GM12891 (cell line): ENCODE data around the gene DHX58.

Source experiments
- PAX5 ChIP-seq: IDR thresholded peaks from 2 replicates; pipeline ENCODE4 v1.6.1; 2011; ENCODE audit warnings: low read length, moderate library complexity, mild to moderate bottlenecking; ENCODE audit not compliant: insufficient read depth, severe bottlenecking
- POLR2A ChIP-seq: IDR thresholded peaks from 2 replicates; pipeline ENCODE4 v1.6.1; 2011; ENCODE audit warnings: low read depth, low read length, control low read depth
- POLR2AphosphoS5 ChIP-seq: IDR thresholded peaks from 2 replicates; pipeline ENCODE4 v1.6.1; 2011; ENCODE audit warnings: low read depth, low read length, control low read depth
- SPI1 ChIP-seq: IDR thresholded peaks from 2 replicates; pipeline ENCODE4 v1.6.1; 2011; ENCODE audit warnings: low read depth, low read length, control low read depth
- TAF1 ChIP-seq: IDR thresholded peaks from 2 replicates; pipeline ENCODE4 v1.6.1; 2011; ENCODE audit warnings: low read depth, low read length, control low read depth

DNA sequence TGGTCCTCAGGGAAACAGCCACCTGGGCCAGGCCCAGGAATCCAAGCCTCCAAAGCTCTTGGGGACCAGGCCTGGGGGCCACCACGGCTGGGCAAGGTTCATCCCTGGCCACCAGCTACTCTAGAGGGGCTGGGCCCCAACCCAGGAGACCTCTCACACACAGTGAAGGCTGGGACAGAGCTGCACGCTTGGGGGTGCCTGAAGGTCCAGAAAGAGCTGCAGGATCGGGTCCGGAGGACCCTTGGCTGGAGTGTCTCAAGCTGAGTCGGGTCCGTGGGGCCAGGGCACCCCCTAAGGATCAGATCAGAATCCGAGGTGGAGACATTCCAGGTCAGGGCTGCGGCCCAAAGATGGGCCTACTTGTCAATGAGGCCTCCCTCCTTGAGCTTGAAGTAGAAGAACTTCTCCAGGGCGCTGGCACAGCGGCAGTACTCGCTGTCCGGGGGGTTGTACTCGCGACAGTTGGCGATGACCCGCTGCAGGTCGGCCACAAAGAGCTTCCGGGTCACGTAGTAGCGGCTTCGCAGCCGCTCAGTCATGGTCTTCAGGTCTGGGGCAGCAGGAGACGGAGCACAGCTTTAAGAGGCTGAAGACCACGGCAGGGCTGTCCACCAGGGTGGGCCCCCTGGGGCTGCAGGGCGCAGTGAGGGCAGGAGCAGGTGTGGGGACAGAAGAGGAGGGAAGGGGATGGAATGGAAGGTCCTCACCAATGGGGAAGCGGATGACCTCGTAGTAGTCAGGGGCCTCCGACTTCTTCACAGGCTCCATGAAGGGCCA is 967 bp upstream of the DHX58 start:
- no peak for TF ChIP-seq POLR2AphosphoS5
- no peak for TF ChIP-seq PAX5
- no peak for TF ChIP-seq POLR2A
- no peak for TF ChIP-seq TAF1
- no peak for TF ChIP-seq SPI1
